Stimulated activated CD8-positive, alpha-beta memory T cell treated with anti-CD3 and anti-CD28 coated beads, Interleukin-4, amount 100 ng/mL, for 4 hours (primary cell): Measurements from ENCODE around the gene CD200R1.
"Not testable (repeated sequence)": the region's sequence is repeated elsewhere in the genome, so short reads cannot be mapped to it uniquely, and the experiment has no call there.

Experiments used
- DNase-seq, 2 donors: peaks; one replicate each; pipeline ENCODE4 v3.0.0-alpha.2; 2020; ENCODE audit warnings: low read depth in 2 of 2, low spot score in 1 of 2

The CD200R1 gene

GRCh38 chr3:112976001-112976400 is 1.1 kb upstream of the CD200R1 start:
- no peak for DNase-seq

DNA sequence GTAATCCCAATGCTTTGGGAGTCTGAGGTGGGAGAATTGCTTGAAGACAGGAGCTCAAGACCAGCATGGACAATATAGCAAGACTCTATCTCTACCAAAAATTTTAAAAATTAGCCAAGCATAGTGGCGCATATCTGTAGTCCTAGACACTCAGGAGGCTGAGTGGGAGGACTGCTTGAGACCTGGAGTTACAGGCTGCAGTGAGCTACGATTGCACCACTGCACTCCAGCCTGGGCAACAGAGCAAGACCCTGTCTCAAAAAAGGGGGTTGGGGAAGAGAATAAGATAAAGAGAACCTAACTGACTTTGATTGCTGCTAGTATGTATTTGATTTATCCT is 755 bp downstream of the CD200R1 start:
- DNase-seq = no peak

- peak in 1 of 2 donors; percentile 36 for DNase-seq
Observed at GRCh38 chr3:112973325-112974177, 1.4 kb downstream of the CD200R1 start.

- DNase-seq = no peak
Observed at GRCh38 chr3:112972158-112972557, 2.7 kb downstream of the CD200R1 start.

GRCh38 chr3:112967828-112968227 is 7.1 kb downstream of the CD200R1 start:
- DNase-seq = no peak

DNA sequence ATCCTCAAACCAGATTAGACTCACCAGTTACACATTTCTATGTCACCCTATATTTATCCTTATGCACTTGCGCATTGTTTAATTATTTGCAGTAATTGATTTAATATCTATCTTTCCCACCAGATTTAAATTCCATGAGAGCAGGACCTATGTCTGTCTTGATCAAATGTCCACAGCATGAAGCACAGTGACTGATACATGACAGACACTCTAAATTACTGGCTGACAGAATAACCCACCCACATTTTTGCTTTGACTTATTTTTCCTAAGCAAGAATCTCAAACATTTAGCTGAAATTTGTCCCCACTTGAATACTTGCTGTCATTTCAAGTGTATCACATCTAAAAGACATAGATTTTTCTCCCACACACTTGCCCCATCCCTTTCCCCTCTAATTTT is 7.5 kb downstream of the CD200R1 start:
- DNase-seq = no peak

DNA sequence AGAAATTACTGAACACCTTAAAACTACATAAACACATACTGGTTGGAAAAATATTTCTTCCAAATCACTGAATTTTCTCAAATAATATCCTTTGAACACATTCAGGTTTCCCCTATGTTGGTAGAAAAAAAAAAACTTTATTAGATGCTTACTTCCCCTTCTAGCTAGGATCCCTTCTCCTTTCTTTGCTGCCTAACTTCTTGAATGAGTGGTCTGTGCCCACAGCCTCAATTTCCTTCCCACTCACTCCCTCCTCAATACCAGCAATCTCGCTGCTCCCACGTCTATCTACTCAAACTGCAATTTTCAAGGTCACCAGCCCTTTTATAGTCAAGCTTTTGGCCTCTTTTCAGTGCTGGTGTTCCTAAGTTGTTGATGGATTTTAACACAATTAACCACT is 8.3 kb downstream of the CD200R1 start:
- no peak for DNase-seq

DNA sequence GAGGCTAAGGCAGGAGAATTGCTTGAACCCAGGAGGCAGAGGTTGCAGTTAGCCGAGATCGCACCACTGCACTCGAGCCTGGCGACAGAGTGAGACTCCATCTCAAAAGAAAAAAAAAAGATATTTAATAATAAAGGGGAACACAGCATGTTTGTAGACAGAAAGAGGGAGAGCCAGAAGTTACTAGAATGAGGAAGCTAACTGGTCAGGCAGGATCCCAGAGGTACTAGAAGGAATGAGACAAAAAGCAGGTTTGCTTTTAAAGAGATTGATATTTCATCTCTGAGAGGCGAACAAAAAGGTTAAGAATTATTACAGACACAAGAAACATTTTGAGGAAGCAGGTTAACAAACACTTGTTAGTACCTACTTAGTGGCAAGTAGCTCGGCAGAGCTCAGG is 9.2 kb downstream of the CD200R1 start:
- no peak for DNase-seq

DNA sequence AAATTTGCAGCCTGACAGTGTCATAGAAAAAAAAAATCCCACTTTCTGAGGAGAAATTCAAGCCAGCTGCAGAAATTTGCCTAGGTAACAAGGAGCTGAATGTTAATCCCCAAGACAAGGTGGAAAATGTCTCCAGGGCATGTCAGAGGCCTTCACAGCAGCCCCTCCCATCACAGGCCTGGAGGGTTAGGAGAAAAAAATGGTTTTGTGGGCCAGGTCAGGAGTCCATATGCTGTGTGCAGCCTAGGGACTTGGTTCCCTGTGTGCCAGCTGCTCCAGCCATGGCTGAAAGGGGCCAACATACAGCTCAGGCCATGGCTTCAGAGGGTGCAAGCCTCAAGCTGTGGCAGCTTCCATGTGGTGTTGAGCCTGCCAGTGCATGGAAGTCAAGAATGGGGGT is 11.2 kb downstream of the CD200R1 start:
- DNase-seq = no peak

DNA sequence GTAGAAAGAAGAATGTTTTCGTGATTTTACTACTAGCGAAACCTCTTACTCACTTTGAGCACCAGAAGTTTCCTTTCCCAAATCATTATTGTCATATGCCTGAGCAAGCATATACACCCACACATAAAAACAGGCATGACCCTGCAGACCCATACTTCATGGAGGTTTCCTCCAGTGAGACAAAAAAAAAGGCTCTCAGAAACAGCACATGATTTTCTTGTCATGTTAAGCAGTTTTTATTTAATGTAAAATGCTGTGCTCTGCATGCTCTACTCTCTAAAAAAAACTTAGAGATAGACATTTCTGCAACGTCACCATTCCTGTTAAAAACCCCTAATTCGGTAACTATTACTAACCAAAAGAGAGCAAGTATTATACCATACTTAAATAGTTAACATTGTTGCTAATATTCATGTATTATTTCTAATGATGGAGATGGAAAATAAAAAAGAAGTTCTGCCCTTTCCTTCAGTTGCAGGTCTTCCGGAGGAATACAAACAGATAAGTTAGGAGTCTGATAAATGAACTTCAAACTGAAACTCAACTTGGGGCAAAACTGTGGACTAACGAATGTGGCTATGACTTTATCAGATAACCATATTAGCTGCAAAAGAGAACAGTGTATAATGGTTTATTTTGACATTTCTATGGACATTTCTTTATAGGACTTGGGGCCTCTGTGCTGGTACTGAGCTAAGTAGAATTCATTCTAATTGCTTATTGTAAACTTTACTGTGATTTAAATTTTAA is 15.9 kb downstream of the CD200R1 start:
- DNase-seq = no peak

DNA sequence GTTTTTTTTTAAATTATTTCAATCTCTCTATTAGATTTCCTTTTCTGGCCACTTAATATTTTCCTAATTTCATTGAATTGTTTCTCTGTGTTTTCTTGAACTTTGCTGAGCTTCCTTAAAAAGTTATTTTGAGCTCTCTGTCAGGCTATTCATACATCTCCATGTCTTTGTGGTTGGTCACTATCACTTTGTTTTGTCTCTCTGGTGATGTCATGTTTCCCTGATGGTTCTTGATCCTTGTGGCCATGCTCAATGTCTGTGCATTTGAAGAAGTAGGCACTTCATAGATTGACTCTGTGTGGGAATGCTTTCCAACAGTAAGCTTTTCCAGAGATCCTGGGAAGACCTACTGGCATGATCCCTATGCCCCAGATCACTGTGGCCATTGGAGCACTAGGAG is 18.6 kb downstream of the CD200R1 start:
- DNase-seq = no peak

DNA sequence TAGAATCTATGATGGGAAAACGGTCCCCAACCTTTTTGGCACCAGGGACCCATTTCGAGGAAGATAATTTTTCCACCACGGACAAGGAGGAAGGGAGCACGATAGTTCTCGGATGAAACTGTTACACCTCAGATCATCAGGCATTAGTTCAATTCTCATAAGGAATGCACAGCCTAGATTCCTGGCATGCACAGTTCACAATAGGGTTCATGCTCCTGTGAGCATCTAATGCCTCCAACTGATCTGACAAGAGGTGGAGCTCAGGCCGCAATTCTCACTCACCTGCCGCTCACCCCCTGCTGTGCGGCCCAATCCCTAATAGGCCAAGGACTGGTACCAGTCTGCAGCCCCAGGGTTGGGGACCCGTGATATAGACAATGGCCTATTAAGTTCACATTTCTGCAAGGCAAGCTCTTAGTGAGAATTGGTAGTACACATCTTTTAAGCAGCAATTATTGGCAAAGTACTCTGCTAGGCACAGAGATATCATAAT is 26.5 kb downstream of the CD200R1 start:
- no peak for DNase-seq

DNA sequence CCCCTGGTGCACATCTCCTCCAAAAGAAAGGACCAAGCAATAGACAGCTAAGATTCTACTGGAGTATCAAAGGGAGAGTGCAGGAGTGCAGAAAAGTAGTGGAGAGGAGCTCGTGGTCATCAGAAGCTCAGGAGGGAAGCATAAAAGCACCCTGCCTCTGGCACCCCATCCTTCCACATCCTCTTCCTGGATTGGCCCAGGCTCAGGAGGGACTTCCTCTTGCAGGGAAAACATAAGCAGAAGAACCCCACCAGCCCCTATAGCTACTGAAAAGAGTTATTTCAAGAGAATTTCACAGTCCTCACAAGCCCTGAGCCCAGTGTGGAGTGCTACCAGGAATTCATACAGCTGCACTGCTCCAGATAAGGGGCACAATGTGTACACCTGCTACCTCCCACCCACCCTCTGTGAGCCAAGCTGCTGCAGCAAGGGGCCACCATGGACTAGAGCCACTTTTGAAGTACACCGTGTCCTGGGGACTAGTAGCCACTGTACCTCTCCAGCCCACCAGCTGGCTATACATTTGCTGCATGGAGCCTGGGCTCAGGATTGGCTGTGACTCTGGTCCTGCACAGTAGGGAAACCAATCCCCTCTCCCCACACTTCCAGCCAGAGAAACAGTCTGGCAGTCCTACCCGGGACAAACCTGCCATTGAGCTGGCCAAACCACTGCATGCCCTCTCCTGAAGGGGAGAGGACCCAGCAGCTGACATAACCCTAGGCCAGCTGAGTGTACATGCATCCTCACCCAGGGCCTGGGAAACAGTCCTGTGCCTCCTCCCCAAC is 43.0 kb downstream of the CD200R1 start:
- no peak for DNase-seq

DNA sequence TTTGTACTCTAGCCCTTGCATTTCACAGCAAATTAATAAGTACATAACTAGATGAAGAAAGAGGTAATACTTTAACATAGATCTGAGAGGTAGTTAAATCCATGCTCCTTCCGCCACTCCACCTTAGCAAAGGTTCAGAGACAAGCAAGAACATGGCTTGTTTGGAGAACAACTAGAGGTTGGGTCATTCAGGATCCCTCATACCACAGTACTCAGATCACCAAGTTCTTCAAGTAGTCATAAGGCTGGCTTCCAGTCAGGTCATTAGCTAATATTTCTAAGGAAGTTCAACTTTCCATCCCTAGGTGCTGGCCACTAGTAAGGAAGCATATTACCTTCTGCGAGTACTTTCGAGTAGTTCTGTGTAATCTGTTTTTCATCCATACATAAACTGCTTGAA is 44.1 kb downstream of the CD200R1 start:
- no peak for DNase-seq

- DNase-seq = no peak
Observed at GRCh38 chr3:112925969-112926368, 48.9 kb downstream of the CD200R1 start.

- no peak for DNase-seq
Observed at GRCh38 chr3:112925560-112925959, 49.3 kb downstream of the CD200R1 start.

- DNase-seq = not testable (repeated sequence)
Observed at GRCh38 chr3:112919541-112919940, 55.4 kb downstream of the CD200R1 start.

- no peak for DNase-seq
Observed at GRCh38 chr3:112908252-112908651, 66.7 kb downstream of the CD200R1 start.

- DNase-seq = no peak
Observed at GRCh38 chr3:112904786-112905185, 70.1 kb downstream of the CD200R1 start.

GRCh38 chr3:112900113-112900512 is 74.8 kb downstream of the CD200R1 start:
- DNase-seq = no peak

GRCh38 chr3:112897791-112898190 is 77.1 kb downstream of the CD200R1 start:
- DNase-seq = no peak

DNA sequence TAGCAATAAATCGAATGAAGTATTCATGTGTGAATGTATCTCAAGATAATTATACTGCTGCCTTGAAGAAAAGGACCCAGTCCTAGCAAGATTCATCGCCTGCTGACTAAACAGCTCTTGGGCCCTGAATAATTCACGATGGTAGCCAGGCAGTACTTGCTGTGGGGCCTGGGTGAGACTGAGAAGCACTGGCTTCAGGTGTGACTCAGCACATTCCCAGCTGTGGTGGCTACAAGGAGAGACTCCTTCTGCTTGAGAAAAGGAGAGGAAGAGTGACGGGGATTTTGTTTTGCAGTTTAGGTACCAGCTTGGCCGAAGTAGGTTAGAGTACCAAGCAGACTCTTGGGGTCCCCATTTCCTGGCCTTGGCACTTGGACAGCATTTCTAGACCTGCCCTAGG is 80.6 kb downstream of the CD200R1 start:
- DNase-seq = no peak
